Stimulated activated CD8-positive, alpha-beta memory T cell treated with anti-CD3 and anti-CD28 coated beads, Interleukin-7, amount 100 ng/mL, for 4 hours (primary cell): ENCODE results near the gene FAHD1.

Experiments
- DNase-seq, 2 donors: peaks; one replicate each; pipeline ENCODE4 v3.0.0-alpha.2; 2020; ENCODE audit warnings: low read depth in 2 of 2

Gene FAHD1

GRCh38 chr16:1826691-1827573 is at the start of gene FAHD1, which contains the start of gene HAGH:
Gene FAHD1, plus strand, starts transcription at chr16:1827206. Its CDS starts 33 bp downstream, at chr16:1827239.
Gene HAGH, minus strand, starts transcription at chr16:1826825. Its CDS starts 38 bp downstream, at chr16:1826787.
- DNase-seq, result peak; percentile 73 to 84

DNA sequence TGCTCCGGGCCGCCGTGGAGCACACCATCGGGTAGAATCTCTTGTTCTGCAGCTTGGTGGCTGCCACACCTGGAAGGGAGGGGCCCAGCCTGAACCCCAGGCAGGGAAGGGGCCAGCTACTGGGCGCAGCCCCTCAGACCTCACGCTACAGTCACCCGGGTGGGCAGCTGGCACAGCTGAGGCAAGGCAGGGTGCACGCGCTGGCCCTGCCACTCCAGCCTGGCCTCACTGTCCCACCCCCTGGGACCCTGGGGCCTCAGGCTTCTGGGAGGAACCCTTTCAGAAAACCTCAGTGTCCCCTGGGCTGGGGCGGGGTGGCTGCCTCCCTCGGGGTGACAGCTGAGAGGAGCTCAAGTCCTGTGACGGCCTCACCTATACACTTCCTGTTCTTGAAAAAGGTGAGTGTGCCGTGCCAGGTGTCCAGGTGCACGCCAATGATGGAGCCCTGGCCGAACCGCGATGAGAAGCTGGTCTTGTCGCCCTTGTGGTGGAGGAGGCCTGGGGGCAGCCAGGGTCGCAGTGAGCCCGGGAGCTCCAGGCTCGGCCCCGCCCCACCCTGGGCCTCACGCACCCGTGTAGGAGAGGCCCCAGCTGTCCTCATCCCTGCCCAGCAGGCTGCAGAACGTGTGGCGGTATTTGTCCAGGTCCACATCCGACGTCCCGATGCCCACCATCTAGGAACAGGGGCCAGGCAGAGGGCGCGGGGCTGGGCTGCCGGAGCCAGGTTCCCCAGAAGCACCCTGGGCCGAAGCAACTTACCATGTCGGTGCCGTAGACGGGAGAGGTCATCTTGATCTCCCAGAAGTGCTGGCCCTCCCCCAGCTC is 49.4 kb upstream of the FAHD1 start:
- no peak for DNase-seq

DNA sequence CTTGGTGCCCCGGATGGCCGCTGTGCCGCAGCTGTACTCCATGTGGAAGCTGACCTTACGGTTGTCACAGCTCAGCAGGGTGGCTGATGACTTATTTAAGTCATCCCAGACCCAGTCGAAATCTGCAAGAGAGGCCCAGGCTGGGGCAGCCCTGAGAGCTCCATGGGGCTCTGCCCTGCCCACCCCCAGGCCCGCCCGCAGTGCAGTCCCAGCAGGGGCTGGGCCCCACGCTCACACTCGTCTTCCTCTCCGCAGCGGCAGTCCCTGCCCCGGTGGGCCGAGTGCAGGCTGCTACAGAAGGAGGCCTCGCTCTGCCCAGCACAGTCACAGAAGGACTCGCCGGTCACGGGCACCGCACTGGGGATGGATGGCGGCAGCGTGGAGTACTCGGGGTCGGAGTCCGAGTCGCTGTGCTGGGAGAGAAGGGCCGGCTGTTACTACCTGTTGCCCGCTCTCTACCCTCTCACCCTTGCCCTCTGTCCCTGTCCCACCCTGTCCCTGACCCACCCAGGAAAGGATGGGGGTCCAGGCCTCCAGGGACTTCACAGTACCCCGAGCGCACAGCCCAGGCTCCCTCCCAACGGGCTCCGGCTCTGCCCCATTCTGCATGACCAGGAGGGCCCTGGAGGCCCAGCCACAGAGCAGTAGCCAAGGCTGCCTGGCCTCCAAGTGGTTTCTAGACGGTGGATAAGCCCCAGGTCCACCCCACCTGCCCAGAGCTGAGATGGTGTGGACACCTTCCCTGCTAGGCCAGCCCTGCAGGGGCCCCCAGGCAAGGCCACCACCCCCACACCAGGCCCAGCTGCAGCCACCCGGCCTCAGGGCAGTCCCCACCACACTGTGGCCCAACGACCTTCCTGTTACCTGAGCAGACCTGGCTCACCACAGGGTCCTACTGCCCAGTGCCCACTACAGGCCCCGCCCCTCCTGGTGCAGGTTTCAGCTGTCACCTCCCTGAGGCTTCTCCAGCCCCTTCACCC is 48.5 kb upstream of the FAHD1 start:
- DNase-seq, result no peak

DNA sequence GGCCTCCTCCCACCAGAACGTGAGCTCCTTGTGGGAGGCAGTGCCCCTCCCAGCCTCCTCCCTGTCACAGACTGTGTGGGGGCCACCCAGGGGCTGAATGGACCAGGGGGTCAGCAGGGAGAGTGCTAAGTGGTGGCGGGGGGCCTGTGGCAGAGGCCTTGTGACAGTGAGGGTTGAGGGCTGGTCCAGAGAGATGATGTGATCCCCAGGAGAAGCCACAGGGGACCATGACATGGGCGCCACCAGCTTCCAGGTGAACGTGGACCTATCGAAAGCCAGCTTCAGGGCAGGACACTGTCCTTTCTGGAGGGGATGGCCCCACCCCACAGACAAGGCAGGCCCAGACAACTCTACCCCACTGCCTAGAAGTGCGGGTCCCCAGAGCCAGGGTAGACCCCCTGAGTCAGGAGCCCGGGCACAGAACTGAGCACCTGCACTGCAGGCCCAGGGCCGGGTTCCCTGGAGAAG is 47.7 kb upstream of the FAHD1 start:
- DNase-seq, result no peak

DNA sequence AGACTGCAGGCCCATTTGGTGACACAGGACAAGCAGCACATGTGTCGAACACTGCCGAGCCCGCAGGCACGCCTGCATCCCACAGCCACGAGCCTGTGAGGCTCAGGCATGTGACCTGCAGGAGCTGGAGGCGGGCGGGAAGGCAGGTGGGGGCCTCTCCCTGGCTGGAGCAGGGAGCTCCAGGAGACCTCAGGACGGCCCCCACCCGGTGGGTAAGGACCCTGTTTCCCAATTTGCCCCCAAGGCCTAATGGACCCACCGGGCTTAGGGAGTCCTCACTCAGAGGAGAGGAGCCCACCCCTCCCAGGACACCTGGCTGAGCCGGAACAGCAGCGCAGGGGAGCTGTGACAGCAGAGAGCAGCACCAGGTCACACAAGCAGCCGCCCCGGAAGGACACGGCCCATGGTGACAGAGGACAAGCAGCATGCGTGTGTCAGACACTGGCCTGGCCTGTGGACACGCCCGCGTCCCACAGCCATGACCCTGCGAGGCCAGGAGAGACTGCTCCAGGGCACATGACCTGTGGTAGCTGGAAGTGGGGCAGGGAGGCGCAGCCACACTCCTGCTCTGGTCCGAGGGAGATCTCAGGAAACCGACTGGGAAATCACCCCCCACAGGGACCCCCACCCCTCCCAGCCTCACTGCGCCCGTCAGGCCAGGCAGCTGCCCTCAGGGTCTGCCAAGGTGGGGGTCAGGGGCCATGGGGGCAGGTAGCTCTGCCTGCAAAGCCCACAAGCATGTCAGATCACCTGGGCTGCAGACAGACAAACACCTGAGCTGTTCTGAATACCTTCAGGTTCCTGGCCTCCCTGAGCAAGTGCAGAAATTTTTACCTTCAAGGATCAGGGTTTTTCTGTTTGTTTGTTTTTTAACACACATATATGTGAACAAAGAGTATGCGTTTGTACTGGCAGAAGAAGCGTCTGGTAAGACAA is 47.0 kb upstream of the FAHD1 start:
- DNase-seq, result no peak

GRCh38 chr16:1780677-1781072 is 46.3 kb upstream of the FAHD1 start:
- no peak for DNase-seq

GRCh38 chr16:1781254-1781653 is 45.8 kb upstream of the FAHD1 start:
- DNase-seq, result no peak

- no peak for DNase-seq
These were observed 45.1 kb upstream of the FAHD1 start for GRCh38 chr16:1781758-1782407.

GRCh38 chr16:1782408-1783264 is 44.4 kb upstream of the FAHD1 start, which contains the start of the genes NUBP2 and SPSB3:
Gene NUBP2, plus strand, starts transcription at chr16:1782960. Its CDS starts 61 bp downstream, at chr16:1783021.
Gene SPSB3, minus strand, starts transcription at chr16:1782571. Its CDS starts 1,088 bp downstream, at chr16:1781483.
- DNase-seq, result peak; percentile 96 to 98

DNA sequence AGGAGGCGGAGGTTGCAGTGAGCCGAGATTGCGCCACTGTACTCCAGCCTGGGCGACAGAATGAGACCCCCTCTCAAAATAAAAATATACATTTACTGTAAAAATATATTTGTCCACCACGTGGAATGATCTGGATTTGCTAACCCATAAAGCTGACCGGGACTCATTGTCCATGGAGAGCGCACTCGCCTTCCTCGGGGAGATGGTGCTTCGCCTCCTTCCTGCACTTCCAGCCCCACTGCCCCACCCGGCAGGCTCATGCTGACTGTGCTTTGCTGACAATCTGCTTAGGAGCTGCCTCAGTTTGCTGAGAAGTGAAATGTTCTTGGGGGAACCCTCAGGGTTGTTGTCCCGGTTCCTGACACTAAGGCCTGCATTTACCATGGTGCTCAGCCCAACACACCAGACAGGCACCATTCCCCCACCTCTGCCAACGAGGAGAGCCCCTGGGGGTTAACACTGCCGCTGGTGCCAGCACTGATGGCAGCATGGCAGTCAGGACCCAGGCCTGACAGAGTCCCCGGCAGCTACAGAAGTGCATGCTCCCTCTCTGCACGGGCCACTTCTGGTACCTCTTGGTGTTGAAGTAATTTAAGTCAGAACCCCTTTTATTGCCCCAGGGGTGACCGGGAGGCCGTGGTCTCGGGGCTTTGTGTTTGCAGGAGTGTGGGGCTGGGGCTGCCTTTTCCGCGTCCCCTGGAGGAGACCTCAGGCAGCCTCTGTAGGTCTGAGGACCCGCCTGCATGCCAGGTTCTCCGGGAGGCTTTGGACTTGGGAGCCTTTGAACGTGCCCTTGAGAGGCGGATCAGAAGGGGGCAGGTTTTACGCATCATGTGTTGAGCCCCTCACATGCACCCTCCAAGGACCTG is 41.8 kb upstream of the FAHD1 start:
- no peak for DNase-seq

GRCh38 chr16:1785846-1786170 is 41.2 kb upstream of the FAHD1 start:
- DNase-seq, result no peak

- DNase-seq, result no peak
These were observed 40.6 kb upstream of the FAHD1 start for GRCh38 chr16:1786242-1787055.

- no peak for DNase-seq
These were observed 40.0 kb upstream of the FAHD1 start for GRCh38 chr16:1787056-1787321.

DNA sequence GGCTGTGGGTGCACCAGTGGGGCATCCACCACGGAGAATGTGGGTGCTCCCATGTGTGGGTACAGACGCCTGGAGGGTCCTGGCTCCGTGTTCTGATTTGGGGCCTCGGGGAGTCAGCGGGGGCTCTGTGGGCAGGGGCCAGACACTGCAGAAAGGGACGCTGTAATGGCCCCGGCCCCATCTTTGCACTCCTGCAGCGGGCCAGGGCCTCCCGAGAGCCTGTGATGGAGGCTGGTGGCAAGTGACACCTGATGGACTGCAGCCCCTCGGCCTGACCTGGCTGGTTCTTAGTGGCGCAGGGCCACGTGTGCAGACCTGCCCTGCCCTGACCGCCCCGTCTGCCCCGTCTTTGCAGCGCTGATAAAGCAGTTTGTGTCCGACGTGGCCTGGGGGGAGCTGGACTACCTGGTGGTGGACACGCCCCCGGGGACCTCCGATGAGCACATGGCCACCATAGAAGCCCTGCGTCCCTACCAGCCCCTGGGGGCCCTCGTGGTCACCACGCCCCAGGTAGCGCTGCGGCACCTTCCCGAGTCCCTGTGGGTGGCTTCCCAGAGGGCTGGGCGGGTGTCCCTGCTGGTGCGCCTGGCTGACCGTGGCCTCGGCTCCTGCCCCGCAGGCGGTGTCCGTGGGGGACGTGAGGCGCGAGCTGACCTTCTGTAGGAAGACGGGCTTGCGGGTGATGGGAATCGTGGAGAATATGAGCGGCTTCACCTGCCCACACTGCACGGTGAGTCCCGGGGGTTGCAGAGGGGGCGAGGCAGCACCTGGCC is 39.5 kb upstream of the FAHD1 start:
- no peak for DNase-seq

- no peak for DNase-seq
These were observed 38.8 kb upstream of the FAHD1 start for GRCh38 chr16:1788095-1788707.

DNA sequence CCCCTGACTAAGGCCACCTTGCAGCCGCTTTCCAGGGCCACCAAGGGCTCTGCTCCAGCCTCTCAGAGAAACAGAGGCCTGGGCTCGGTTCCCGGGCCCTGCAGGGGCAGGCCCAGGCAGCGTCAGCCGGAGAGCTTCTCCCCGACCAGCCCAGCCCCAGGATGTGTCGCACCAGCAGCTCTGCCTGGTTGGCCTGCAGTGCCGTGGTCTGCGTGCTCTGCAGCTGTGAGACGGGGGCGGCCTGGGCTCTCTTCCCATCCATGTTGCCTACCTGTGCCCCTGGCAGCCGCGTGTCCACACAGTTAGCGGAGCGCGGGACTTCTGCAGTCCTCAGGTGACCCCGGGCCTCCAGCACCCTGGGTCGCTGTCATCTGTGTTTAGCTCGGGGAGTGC is 38.3 kb upstream of the FAHD1 start:
- DNase-seq, result no peak
